Fibroblast of lung (primary cell): Measurements from ENCODE around the gene MCTP1.

Source experiments
- EZH2 ChIP-seq: IDR thresholded peaks from 2 replicates; pipeline ENCODE4 v1.5.1; 2012; ENCODE audit warnings: low read length, control low read depth, mild to moderate bottlenecking; ENCODE audit errors: missing control alignments
- TF ChIP-seq, protein P1 (sequence below), 2 donors: IDR thresholded peaks in 1 of 2; conservative IDR thresholded peaks in 1 of 2; 1 replicate in 1 of 2; 2 replicates in 1 of 2; pipeline ENCODE4 v1.5.1; 2011 to 2012; ENCODE audit warnings: low read length in 2 of 2, control low read depth in 1 of 2, inconsistent platforms in 1 of 2, low read depth in 1 of 2, mild to moderate bottlenecking in 1 of 2

DNA sequence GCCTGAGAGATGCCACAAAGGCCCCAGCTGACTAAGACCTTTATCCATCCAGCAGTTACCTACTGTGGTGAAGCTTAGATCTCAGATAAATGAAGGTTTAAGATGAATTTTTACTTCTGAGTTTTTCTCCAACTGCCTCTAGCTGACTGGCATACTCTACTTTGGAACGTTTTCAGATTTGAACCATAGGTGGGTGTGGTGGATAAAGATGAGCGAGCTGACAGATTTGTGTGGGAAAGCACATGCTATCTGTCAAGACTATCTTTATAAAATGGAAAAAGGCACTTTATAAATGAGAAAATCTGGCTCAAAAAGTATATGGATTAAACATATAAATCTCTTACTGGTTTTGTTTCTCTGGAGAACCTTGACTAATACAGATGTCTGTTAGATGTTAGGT is 160.8 kb downstream of the MCTP1 start:
- TF ChIP-seq, protein P1, sequence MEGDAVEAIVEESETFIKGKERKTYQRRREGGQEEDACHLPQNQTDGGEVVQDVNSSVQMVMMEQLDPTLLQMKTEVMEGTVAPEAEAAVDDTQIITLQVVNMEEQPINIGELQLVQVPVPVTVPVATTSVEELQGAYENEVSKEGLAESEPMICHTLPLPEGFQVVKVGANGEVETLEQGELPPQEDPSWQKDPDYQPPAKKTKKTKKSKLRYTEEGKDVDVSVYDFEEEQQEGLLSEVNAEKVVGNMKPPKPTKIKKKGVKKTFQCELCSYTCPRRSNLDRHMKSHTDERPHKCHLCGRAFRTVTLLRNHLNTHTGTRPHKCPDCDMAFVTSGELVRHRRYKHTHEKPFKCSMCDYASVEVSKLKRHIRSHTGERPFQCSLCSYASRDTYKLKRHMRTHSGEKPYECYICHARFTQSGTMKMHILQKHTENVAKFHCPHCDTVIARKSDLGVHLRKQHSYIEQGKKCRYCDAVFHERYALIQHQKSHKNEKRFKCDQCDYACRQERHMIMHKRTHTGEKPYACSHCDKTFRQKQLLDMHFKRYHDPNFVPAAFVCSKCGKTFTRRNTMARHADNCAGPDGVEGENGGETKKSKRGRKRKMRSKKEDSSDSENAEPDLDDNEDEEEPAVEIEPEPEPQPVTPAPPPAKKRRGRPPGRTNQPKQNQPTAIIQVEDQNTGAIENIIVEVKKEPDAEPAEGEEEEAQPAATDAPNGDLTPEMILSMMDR (conservative IDR thresholded peaks at IDR 0.05 in 1 of 2, IDR thresholded peaks at IDR 0.05 in 1 of 2; ENCODE audit: low read depth in 1 of 2, low read length in 2 of 2): no peak
- no peak for TF ChIP-seq EZH2
